NCI-H187 (cell line): ENCODE data around the gene SMG6.

Source experiments
- DNase-seq, 2 experiments: peaks; one replicate each; lab custom pipeline; 2025; lab: John Stamatoyannopoulos, UW

SMG6 gene

GRCh38 chr17:2076087-2076984, 227.2 kb downstream of the SMG6 start:
- DNase-seq, result no peak

- DNase-seq, result no peak
Observed at GRCh38 chr17:2075336-2076086, 228.1 kb downstream of the SMG6 start.

GRCh38 chr17:2074919-2075318, 228.7 kb downstream of the SMG6 start:
- DNase-seq, result no peak

GRCh38 chr17:2071455-2072281, 231.9 kb downstream of the SMG6 start:
- no peak for DNase-seq

- no peak for DNase-seq
Observed at GRCh38 chr17:2071024-2071385, 232.6 kb downstream of the SMG6 start.

GRCh38 chr17:2070241-2071023, 233.2 kb downstream of the SMG6 start:
- no peak for DNase-seq

- DNase-seq, result no peak
Observed at GRCh38 chr17:2068519-2069051, 235.0 kb downstream of the SMG6 start.

GRCh38 chr17:2068031-2068518, 235.5 kb downstream of the SMG6 start:
- DNase-seq, result no peak

- no peak for DNase-seq
Observed at GRCh38 chr17:2067608-2068024, 236.0 kb downstream of the SMG6 start.

- no peak for DNase-seq
Observed at GRCh38 chr17:2067048-2067561, 236.5 kb downstream of the SMG6 start.

- no peak for DNase-seq
Observed at GRCh38 chr17:2065949-2066400, 237.6 kb downstream of the SMG6 start.

- no peak for DNase-seq
Observed at GRCh38 chr17:2064980-2065785, 238.4 kb downstream of the SMG6 start.

GRCh38 chr17:2064520-2064971, 239.0 kb downstream of the SMG6 start:
- DNase-seq, result no peak

- DNase-seq, result no peak
Observed at GRCh38 chr17:2064147-2064489, 239.5 kb downstream of the SMG6 start.

- DNase-seq, result no peak
Observed at GRCh38 chr17:2063261-2064146, 240.1 kb downstream of the SMG6 start.

GRCh38 chr17:2062571-2063183, 240.9 kb downstream of the SMG6 start:
- no peak for DNase-seq

- no peak for DNase-seq
Observed at GRCh38 chr17:2061441-2061958, 242.1 kb downstream of the SMG6 start.
